ENCODE results near the gene RASA2.

DNA sequence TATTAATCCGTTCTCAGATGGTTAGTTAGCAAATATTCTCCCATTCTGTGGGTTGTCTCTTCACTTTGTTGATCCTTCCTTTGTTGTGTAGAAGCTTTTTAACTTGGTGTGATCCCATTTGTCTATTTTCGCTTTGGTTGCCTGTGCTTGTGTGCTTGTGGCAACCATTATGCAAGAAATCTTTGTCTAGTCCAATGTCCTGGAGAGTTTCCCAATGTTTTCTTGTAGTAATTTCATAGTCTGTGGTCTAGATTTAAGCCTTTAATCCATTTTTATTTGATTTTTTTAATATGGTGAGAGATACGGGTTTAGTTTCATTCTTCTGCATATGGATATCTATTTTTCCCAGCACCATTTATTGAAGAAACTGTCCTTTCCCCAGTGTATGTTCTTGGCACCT, 59.8 kb downstream of the RASA2 start:
- TF ChIP-seq CTCF (IDR thresholded peaks at IDR 0.05; ENCODE audit: low read depth, low read length, missing input control) (no peak), FOXA1 (IDR thresholded peaks at IDR 0.05) (no peak), JUND (IDR thresholded peaks at IDR 0.05) (no peak), NR2F2 (IDR thresholded peaks at IDR 0.05) (no peak), GABPA (IDR thresholded peaks at IDR 0.05 in 1 of 2, conservative IDR thresholded peaks at IDR 0.05 in 1 of 2) (no peak), ATF3 (IDR thresholded peaks at IDR 0.05) (no peak), RAD21 (IDR thresholded peaks at IDR 0.05) (no peak), EGR1 (IDR thresholded peaks at IDR 0.05; ENCODE audit: low read depth in 2 of 2) (no peak), REST (IDR thresholded peaks at IDR 0.05) (no peak), YY1 (IDR thresholded peaks at IDR 0.05) (no peak), TAF1 (conservative IDR thresholded peaks at IDR 0.05) (no peak)
- TF ChIP-seq, protein P1, sequence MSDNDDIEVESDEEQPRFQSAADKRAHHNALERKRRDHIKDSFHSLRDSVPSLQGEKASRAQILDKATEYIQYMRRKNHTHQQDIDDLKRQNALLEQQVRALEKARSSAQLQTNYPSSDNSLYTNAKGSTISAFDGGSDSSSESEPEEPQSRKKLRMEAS (IDR thresholded peaks at IDR 0.05), result no peak
- TF ChIP-seq, protein P2, sequence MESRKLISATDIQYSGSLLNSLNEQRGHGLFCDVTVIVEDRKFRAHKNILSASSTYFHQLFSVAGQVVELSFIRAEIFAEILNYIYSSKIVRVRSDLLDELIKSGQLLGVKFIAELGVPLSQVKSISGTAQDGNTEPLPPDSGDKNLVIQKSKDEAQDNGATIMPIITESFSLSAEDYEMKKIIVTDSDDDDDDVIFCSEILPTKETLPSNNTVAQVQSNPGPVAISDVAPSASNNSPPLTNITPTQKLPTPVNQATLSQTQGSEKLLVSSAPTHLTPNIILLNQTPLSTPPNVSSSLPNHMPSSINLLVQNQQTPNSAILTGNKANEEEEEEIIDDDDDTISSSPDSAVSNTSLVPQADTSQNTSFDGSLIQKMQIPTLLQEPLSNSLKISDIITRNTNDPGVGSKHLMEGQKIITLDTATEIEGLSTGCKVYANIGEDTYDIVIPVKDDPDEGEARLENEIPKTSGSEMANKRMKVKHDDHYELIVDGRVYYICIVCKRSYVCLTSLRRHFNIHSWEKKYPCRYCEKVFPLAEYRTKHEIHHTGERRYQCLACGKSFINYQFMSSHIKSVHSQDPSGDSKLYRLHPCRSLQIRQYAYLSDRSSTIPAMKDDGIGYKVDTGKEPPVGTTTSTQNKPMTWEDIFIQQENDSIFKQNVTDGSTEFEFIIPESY (IDR thresholded peaks at IDR 0.05), result no peak
